NCI-H2196 treated with DMSO at 0.1 percent for 48 hours (cell line): ENCODE measurements around the gene HSPG2.
A peak's percentile ranks its signal among the peaks of the same experiment; 100 is the strongest.
"Not testable (repeated sequence)": the region's sequence is repeated elsewhere in the genome, so short reads cannot be mapped to it uniquely, and the experiment has no call there.

Experiments used
- DNase-seq: peaks from one replicate; lab custom pipeline; 2025; ENCODE audit not compliant: unreplicated experiment; lab: John Stamatoyannopoulos, UW

Gene HSPG2

GRCh38 chr1:21813542-21813941 is 123.6 kb downstream of the HSPG2 start:
- no peak for DNase-seq

- no peak for DNase-seq
These were observed 125.2 kb downstream of the HSPG2 start, which contains the start of gene LDLRAD2 for GRCh38 chr1:21811875-21812305. TSS of gene LDLRAD2 (plus strand) at chr1:21812265. CDS start at chr1:21812452, 187 bp downstream.

- no peak for DNase-seq
These were observed 132.6 kb downstream of the HSPG2 start for GRCh38 chr1:21804536-21804935.

- no peak for DNase-seq
These were observed 136.0 kb downstream of the HSPG2 start for GRCh38 chr1:21801100-21801499.

GRCh38 chr1:21799730-21800129 is 137.4 kb downstream of the HSPG2 start:
- no peak for DNase-seq

GRCh38 chr1:21795075-21795474 is 142.0 kb downstream of the HSPG2 start:
- no peak for DNase-seq

GRCh38 chr1:21794656-21795055 is 142.5 kb downstream of the HSPG2 start:
- no peak for DNase-seq

- no peak for DNase-seq
These were observed 144.0 kb downstream of the HSPG2 start for GRCh38 chr1:21793104-21793503.

GRCh38 chr1:21786640-21787039 is 150.5 kb downstream of the HSPG2 start:
- no peak for DNase-seq

- not testable (repeated sequence) for DNase-seq
These were observed 151.3 kb downstream of the HSPG2 start for GRCh38 chr1:21785764-21786163.

GRCh38 chr1:21783679-21784603 is 153.2 kb downstream of the HSPG2 start:
- peak; percentile 94 for DNase-seq

GRCh38 chr1:21782868-21783678 is 154.0 kb downstream of the HSPG2 start, which contains the start of gene USP48:
TSS of gene USP48 (minus strand) at chr1:21783149. CDS start at chr1:21782957, 192 bp downstream.
- peak; percentile 94 for DNase-seq

GRCh38 chr1:21782349-21782867 is 154.7 kb downstream of the HSPG2 start:
- DNase-seq: peak; percentile 35

- DNase-seq: no peak
These were observed 155.2 kb downstream of the HSPG2 start for GRCh38 chr1:21781815-21782348.

GRCh38 chr1:21779613-21780521 is 157.2 kb downstream of the HSPG2 start:
- DNase-seq: no peak

GRCh38 chr1:21778405-21778727 is 158.7 kb downstream of the HSPG2 start:
- DNase-seq: no peak

GRCh38 chr1:21776925-21777324 is 160.2 kb downstream of the HSPG2 start:
- DNase-seq: not testable (repeated sequence)

- DNase-seq: no peak
These were observed 161.0 kb downstream of the HSPG2 start for GRCh38 chr1:21775985-21776562.

- DNase-seq: no peak
These were observed 161.6 kb downstream of the HSPG2 start for GRCh38 chr1:21775550-21775914.
